Endodermal cell (in vitro differentiated cells): ENCODE measurements around the gene HDAC4. TPM values are rescaled to one million over a fixed set of nuclear protein-coding genes. Genes with fewer than 3 reads are reported as not detected.

Experiments
- DNase-seq: peaks from one replicate; pipeline ENCODE4 v3.0.0-alpha.2; 2017
- H3K27ac ChIP-seq: 2 replicates; pipeline ENCODE4 v1.5.1; 2013; ENCODE audit warnings: mild to moderate bottlenecking, low read depth, low read length, moderate library complexity
- H3K27me3 ChIP-seq: 2 replicates; pipeline ENCODE4 v1.6.1; 2013; ENCODE audit warnings: mild to moderate bottlenecking, low read length, moderate library complexity; ENCODE audit not compliant: insufficient read depth, control insufficient read depth, poor library complexity, severe bottlenecking
- H3K36me3 ChIP-seq: 2 replicates; pipeline ENCODE4 v1.7.0; 2013; ENCODE audit warnings: mild to moderate bottlenecking, low read length, moderate library complexity; ENCODE audit not compliant: control insufficient read depth, insufficient read depth
- H3K4me1 ChIP-seq: one replicate; pipeline ENCODE4 v1.7.0; 2013; ENCODE audit warnings: low read length; ENCODE audit not compliant: control insufficient read depth, insufficient read depth
- H3K4me3 ChIP-seq: 2 replicates; pipeline ENCODE4 v1.5.1; 2013; ENCODE audit warnings: mild to moderate bottlenecking, low read length, moderate library complexity
- H3K9ac ChIP-seq: 2 replicates; pipeline ENCODE4 v1.6.1; 2013; ENCODE audit warnings: mild to moderate bottlenecking, low read length, moderate library complexity; ENCODE audit not compliant: poor library complexity, severe bottlenecking; ENCODE audit errors: extremely low read depth
- H3K9me3 ChIP-seq: 2 replicates; pipeline ENCODE4 v1.6.1; 2013; ENCODE audit warnings: mild to moderate bottlenecking, low read length, moderate library complexity; ENCODE audit not compliant: control insufficient read depth
- H3K27ac Mint-ChIP-seq: 2 replicates; pipeline ENCODE4 v1.8.0; 2020; ENCODE audit warnings: mixed read lengths
- H3K27me3 Mint-ChIP-seq: 2 replicates; pipeline ENCODE4 v1.8.0; 2021; ENCODE audit warnings: mild to moderate bottlenecking, mixed read lengths; ENCODE audit not compliant: insufficient read depth
- H3K36me3 Mint-ChIP-seq: 2 replicates; pipeline ENCODE4 v1.8.0; 2020; ENCODE audit warnings: low read depth, mixed read lengths
- H3K4me1 Mint-ChIP-seq: 2 replicates; pipeline ENCODE4 v1.8.0; 2020; ENCODE audit warnings: mixed read lengths
- H3K4me3 Mint-ChIP-seq: 2 replicates; pipeline ENCODE4 v1.8.0; 2020; ENCODE audit warnings: mild to moderate bottlenecking, moderate library complexity, mixed read lengths
- H3K9me3 Mint-ChIP-seq: 2 replicates; pipeline ENCODE4 v1.8.0; 2020; ENCODE audit warnings: mild to moderate bottlenecking, mixed read lengths
- CTCF ChIP-seq: fragments of 200-600 bp; sonication (generic); conservative IDR thresholded peaks from 2 replicates; pipeline ENCODE4 v1.5.0; 2021; ENCODE audit warnings: antibody characterized with exemption, mild to moderate bottlenecking
- WGBS, 2 experiments: methylation state at CpG; one replicate each; pipeline versions ENCODE4 v1.1.5 to v1.1.7; 2013; ENCODE audit warnings: missing lambda C conversion rate in 2 of 2, mixed read lengths in 1 of 2; ENCODE audit not compliant: insufficient coverage in 1 of 2, insufficient read length in 1 of 2; 5-methylcytosine and 5-hydroxymethylcytosine counted together
- total RNA-seq, 2 donors: library from RNA; stranded (reverse); fragmentation: NEBNext Ultra II Directional in 1 of 2; extraction: Animal tissue kit (Norgen Biotek cat#: 25700) in 1 of 2; gene quantifications; 2 replicates in 1 of 2; 3 replicates in 1 of 2; pipeline ENCODE4 v1.2.1, GENCODE V29; 2021

Gene HDAC4
- total RNA-seq, 2 donors from 2014 or later: 45.7 to 51.2 TPM

DNA sequence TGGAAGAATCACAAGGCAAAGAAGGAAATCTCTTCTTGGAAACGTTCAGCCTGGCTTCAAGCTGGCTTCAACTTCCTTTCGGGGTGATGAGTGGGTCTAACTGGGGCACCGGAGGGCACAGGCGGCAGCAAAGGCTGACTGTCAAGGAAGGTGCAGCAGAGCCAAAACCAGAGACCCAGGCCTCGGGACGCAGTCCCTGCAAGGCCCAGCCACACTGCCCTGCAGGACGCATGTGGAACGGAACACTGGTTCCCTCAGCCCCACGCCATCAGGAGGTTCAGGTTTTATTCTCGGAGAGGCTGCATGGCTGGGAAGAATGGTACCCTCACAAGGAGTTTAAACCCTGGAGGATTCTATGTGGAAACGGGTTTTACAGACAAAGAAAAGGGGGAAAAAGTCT, 165.5 kb downstream of the HDAC4 start:
- H3K4me3 ChIP-seq: no peak overlapping the region
- Mint-ChIP-seq H3K27me3 (no peaks in the 10 kb centered on the region), H3K9me3 (no peaks in the 10 kb centered on the region), H3K4me1 (peaks cover 30% of the 10 kb centered on the region), H3K27ac (no peak overlapping the region), H3K4me3 (no peak overlapping the region), H3K36me3 (no peaks in the 10 kb centered on the region)
- no peak for TF ChIP-seq CTCF
- no peaks in the 10 kb centered on the region for H3K9me3 ChIP-seq
- no peaks in the 10 kb centered on the region for H3K36me3 ChIP-seq
- DNase-seq: no peak
- no peak overlapping the region for H3K9ac ChIP-seq
- H3K27me3 ChIP-seq: no peaks in the 10 kb centered on the region
- 95 to 99% methylated on average over 10 to 11 of the region's 11 CpGs for WGBS, 2 experiments
- no peak overlapping the region for H3K27ac ChIP-seq
- H3K4me1 ChIP-seq: peaks cover 12% of the 10 kb centered on the region

GRCh38 chr2:239234191-239235175, 166.3 kb downstream of the HDAC4 start:
- Mint-ChIP-seq H3K27me3 (no peaks in the 10 kb centered on the region), H3K4me1 (peaks cover 26% of the 10 kb centered on the region), H3K36me3 (no peaks in the 10 kb centered on the region), H3K9me3 (no peaks in the 10 kb centered on the region), H3K4me3 (no peak overlapping the region), H3K27ac (peak overlapping the region; percentile 26)
- Histone ChIP-seq H3K36me3 (no peaks in the 10 kb centered on the region), H3K9me3 (no peaks in the 10 kb centered on the region), H3K4me3 (no peak overlapping the region), H3K27me3 (no peaks in the 10 kb centered on the region), H3K4me1 (peaks cover 12% of the 10 kb centered on the region), H3K27ac (no peak overlapping the region), H3K9ac (no peak overlapping the region)
- no peak for TF ChIP-seq CTCF
- WGBS, 2 experiments: 84% methylated on average over 14 to 22 of the region's 22 CpGs
- no peak for DNase-seq

- no peak overlapping the region for H3K4me3 Mint-ChIP-seq
- no peak for DNase-seq
- no peaks in the 10 kb centered on the region for H3K9me3 Mint-ChIP-seq
- H3K27me3 Mint-ChIP-seq: no peaks in the 10 kb centered on the region
- H3K36me3 Mint-ChIP-seq: no peaks in the 10 kb centered on the region
- Histone ChIP-seq H3K9ac (no peak overlapping the region), H3K36me3 (no peaks in the 10 kb centered on the region), H3K27me3 (no peaks in the 10 kb centered on the region), H3K4me1 (peaks cover 12% of the 10 kb centered on the region), H3K27ac (no peak overlapping the region), H3K4me3 (no peak overlapping the region), H3K9me3 (no peaks in the 10 kb centered on the region)
- no peak for TF ChIP-seq CTCF
- H3K4me1 Mint-ChIP-seq: peaks cover 25% of the 10 kb centered on the region
- no peak overlapping the region for H3K27ac Mint-ChIP-seq
- WGBS, 2 experiments: 94 to 95% methylated on average over 4 to 6 of the region's 6 CpGs
Measured at GRCh38 chr2:239233576-239233975, 167.2 kb downstream of the HDAC4 start.
